HG02623 (cell line): Measurements from ENCODE around the gene STAP2.
"Not testable (repeated sequence)": the region's sequence is repeated elsewhere in the genome, so short reads cannot be mapped to it uniquely, and the experiment has no call there.

ENCODE experiments used
- ATAC-seq: cut with Tn5 transposase; IDR thresholded peaks from one replicate; pipeline ENCODE4 v1.9.1; 2021; ENCODE audit warnings: moderate library complexity; ENCODE audit not compliant: unreplicated experiment

STAP2 gene

DNA sequence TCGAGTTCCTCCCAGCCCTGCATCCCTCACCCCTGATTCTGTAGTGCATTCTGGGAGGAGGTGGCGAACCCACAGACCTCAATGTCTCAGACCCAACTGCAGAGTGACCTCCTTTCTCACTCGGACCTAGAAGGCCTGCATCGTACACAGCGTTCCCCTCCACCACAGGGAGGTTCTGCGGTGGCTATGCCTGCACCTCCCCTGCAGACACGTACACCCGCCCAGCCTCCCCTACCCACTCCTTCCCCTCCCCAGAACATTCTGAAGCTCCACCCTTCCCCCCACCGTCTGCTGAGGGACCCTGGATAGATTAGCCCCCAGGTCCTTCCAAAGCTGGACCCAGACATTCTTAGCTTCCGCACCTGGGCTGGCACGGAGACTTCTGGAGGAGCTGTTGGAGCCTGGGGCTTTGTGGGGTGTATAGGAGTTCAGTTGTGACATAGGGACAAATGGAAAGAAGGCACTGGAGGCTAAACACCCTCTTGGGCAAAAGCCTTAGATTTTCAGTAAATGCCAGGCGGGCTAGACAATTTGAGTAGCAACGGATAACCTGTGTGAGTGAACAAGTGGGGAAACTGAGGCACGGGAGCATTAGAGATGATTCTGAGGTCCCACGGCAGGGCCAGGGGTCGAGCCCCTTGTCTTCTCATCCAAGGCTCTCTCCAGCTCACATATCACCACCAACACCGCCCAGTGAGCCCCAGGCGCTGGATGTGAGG lies 34.6 kb downstream of the STAP2 start:
- no peak for ATAC-seq

- ATAC-seq: no peak
These were observed 36.4 kb downstream of the STAP2 start, which contains the start of gene TMIGD2 for GRCh38 chr19:4302243-4302640. Gene TMIGD2, minus strand, starts transcription at chr19:4302389. Its CDS starts 4 bp downstream, at chr19:4302385.

GRCh38 chr19:4301590-4302242 lies 36.9 kb downstream of the STAP2 start:
- ATAC-seq: no peak

DNA sequence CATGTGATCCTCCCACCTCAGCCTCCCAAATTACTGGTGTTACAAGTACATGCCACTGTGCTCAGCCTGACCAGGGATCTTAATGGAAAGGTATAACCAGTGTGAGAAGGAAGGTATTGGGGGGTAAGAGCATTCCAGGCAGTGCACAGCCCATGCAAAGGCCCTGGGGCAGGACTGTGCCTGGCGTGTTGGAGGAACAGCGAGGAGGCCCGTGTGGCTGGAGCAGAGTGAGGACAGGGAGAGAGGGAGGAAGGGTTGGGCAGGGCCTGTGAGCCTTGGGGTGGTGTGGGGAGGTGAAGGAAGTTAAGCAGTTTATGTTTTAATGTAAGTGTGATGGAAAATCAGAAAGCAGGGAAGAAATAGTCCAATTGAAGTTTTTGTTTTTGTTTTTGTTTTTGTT lies 38.0 kb downstream of the STAP2 start:
- ATAC-seq: no peak

GRCh38 chr19:4298810-4299550 lies 39.6 kb downstream of the STAP2 start:
- ATAC-seq: no peak

GRCh38 chr19:4297901-4298809 lies 40.5 kb downstream of the STAP2 start:
- no peak for ATAC-seq

DNA sequence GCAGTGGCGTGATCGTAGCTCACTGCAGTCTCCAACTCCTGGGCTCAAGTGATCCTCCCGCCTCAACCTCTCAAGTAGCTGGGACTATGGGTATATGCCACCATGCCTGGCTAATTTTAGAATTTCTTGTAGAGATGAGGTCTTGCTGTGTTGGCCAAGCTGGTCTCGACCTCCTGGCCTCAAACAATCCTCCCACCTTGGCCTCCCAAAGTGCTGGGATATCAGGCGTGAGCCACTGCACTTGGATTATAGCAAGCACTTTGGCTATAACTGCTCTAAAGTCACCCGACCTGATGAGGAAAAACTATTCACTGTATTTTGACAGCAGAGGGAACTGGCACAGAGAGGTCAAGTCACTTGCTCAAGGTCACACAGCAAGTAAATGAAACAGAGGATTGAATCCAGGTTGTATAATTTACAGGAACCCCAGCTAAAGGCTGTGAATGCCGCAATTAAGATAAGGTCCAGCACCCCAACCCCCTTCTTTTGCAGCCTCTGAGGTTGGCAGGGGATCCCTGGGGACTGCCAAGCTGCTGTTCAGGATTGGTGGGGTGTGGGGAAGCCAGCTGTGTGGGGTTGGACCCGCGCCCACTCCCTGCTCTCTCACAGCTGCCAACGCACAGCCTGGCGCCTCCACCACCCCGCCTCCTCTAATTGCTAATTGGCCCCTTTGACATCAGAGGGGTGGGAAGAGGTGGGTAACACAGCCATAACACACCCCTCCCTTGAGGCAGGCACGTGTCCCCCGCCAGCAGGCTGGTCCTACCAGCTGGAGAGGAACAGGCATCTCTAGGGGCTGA lies 42.5 kb downstream of the STAP2 start:
- ATAC-seq: no peak

- ATAC-seq: no peak
These were observed 44.2 kb downstream of the STAP2 start for GRCh38 chr19:4294389-4294788.

DNA sequence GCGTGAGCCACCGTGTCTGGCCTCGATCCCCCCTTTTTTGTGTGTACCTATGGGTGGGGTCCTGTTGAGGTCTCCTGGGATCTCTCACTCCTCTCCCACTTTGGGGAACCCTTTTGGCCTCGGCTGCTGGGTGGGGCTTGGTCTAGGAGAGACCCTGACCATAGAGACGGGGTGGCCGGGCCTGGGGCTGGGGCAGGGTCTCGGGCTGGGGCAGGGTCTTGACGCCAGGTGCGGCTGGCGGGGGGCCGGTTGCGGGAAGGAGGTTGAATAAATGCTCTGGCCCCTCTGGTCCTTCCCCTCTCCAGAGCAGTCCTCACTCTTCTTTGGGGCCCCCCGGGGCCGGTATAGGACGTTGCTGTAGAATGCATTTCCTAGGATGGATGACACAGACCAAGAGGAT lies 46.1 kb downstream of the STAP2 start:
- ATAC-seq: no peak

DNA sequence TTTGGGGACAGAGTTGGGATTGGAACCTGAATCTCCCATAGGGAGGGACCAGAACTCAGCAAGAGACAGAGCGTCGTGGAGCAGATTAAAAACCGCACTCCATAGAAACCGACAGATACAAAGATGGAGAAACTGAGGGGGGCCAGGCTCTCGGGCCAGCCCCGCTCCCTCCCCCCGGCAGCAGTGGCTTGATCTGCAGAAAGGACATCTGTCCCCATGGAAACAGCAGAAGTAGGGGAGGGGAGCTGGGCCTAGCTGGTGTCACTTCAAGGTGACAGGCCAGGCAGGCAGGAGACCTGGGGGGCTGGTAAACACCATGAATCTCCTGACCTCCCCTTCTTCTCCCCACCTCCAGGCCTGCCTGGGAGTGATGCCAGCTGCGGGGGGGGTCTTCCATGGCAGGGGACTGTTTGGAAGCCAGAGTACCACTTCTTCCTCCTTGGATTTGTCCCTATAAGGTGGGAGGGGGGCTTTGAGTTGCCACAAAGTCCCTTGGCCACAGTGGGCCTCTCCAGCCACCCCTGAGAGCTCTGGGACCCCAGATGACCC lies 47.4 kb downstream of the STAP2 start:
- ATAC-seq: no peak

GRCh38 chr19:4288091-4288777 lies 50.4 kb downstream of the STAP2 start:
- no peak for ATAC-seq

- not testable (repeated sequence) for ATAC-seq
These were observed 52.5 kb downstream of the STAP2 start for GRCh38 chr19:4286141-4286540.

- no peak for ATAC-seq
These were observed 53.7 kb downstream of the STAP2 start for GRCh38 chr19:4284974-4285373.

DNA sequence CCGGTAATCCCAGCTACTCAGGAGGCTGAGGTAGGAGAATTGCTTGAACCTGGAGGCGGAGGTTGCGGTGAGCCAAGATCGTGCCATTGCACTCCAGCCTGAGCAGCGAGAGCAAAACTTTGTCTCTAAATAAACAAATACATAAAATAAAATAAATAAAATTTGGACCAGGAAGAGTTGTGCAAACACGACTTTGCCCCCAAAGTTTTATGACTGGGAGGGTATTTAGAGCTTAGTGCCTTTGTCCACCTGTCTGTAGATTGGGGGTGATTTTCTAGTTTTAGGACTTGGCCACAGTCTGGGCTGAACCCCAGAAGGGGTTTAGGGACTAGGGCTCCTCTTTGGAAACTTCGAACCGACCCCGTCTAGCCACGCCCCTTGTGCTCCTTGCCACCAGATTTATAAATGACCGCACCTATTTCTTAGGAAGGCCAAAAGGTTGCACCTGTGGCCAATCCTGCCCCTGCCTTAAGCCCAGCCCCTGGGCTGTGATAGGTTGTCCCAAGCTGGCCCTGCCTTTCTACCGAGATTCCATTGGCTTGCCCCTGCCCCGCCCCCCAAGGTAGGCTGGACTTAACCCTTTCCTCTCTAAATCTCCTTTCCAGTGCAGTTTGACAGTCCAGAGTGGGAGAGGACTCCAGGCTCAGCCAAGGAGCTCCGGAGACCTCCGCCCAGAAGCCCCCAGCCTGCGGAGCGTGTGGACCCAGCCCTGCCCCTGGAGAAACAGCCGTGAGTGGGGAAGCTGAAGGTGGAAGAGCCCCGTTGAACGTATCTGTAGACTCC lies 54.3 kb downstream of the STAP2 start:
- no peak for ATAC-seq

GRCh38 chr19:4279530-4280422 lies 58.9 kb downstream of the STAP2 start:
- no peak for ATAC-seq

GRCh38 chr19:4279267-4279529 lies 59.4 kb downstream of the STAP2 start:
- no peak for ATAC-seq

DNA sequence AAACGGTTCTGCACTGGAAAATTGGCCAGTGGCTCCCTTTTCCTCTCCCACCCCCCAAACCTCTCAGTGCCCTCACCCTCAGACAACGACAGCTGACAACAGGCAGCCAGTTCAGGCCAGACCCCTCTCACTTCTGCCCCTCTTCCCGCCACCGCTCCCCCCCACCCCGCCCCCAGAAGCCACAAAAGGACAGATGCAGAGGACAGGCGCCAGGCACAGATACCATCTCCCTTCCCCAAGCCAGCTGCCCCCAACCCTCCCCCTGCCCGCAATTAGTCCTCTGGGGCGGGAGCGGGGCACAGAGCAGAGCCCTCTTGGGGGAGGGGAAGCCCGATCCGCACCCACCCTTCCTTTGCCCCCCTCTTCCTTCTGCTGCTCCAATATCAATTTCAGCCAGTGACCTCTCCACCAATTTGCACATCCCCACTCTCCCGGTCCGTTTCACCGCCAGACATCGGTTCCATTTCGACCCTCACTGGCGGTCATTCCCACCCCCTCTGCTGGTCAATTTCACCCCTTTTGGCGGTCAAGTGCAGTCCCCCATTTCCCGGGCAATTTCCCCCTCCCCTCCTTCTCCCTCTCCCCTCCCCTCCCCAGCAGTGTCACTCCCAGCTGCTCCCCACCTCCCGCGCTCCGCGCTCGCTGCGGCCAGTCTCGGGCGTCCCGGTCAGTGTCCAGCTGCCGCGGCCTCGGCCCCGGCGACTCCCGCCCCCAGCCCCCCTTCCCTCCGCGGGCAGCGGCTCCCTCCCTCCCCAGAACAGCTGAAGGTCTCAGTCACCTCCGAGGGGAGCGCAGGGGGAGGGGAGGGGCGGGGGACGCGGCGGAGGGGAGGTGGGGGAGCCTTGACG lies 60.0 kb downstream of the STAP2 start, which contains the start of gene SHD:
Gene SHD (plus strand): TSS at position 848 of the 848 bp plus-strand sequence. CDS start 798 bp downstream, outside the sequence.
- ATAC-seq: no peak
